Sigmoid colon (tissue), 4 donors: ENCODE results near the gene CSNK1A1L.

Experiments used
- CTCF ChIP-seq, 4 experiments: fragments of 450-650 bp in 3 of 4; fragments of 200-600 bp in 1 of 4; IDR thresholded peaks; one replicate each; pipeline ENCODE4 v1.5.1; 2016 to 2019; ENCODE audit warnings: antibody characterized with exemption in 4 of 4, mild to moderate bottlenecking in 3 of 4, moderate library complexity in 2 of 4
- EP300 ChIP-seq, 4 donors: sonication (generic); formaldehyde crosslinking; IDR thresholded peaks; one replicate each; pipeline ENCODE4 v1.6.1; 2017; ENCODE audit warnings: antibody characterized with exemption in 4 of 4
- POLR2A ChIP-seq, 2 donors: fragments of 450-650 bp; IDR thresholded peaks; one replicate each; pipeline ENCODE4 v1.6.1; 2016; ENCODE audit warnings: antibody characterized with exemption in 2 of 2, mild to moderate bottlenecking in 2 of 2, moderate library complexity in 2 of 2

- TF ChIP-seq POLR2A (IDR thresholded peaks at IDR 0.05) (no peak), CTCF (IDR thresholded peaks at IDR 0.05) (no peak), EP300 (IDR thresholded peaks at IDR 0.05) (no peak)
These were observed 8.4 kb downstream of the CSNK1A1L start for GRCh38 chr13:37097076-37097475.
